Inflammatory macrophage treated with lipopolysaccharide for 1 hour (primary cell): ENCODE results near the gene TDO2.

Experiments
- DNase-seq, 2 donors: peaks; one replicate each; pipeline ENCODE4 v3.0.0-alpha.2; 2020 to 2022

TDO2 gene

DNA sequence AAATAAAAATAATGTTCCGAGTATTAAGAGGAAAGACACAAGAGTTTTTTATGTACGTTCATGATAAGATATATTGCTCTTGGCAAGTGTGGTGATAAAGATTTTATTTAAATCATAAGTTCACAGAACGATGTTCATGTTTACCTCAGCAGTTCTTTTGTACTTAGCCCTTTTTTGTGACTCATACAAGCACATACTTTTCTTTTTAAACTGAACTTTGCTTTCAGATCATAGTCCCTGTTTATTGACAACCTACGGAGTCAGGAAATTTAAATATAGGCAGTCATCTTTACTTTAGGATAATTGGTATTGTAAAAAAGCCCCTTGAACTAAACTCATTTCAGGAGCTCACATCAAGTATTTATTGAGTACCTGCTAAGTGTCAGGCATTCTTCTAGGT, 51.4 kb downstream of the TDO2 start:
- DNase-seq: no peak

DNA sequence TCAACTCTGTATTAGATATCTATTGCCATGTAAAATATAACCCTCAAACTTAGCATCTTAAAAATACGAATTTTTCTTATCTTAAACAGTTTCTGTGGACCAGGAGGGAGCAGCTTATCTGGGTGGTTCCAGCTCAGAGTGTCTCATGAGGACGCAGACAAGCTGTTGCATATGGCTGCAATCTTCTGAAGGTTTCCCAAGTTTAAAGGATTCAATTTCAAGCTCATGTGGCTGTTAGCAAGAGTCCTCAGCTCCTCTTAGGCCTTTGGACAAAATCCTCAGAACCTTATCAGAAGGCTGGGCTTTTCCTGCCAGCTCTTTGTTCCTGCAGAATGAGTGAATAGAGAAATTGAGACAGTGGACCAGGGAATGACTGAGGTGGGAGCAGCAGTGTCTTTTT, 53.0 kb downstream of the TDO2 start:
- no peak for DNase-seq

GRCh38 chr4:155959417-155959816, 55.9 kb downstream of the TDO2 start:
- no peak for DNase-seq

GRCh38 chr4:155960522-155960921, 57.0 kb downstream of the TDO2 start:
- no peak for DNase-seq

- no peak for DNase-seq
Measured at GRCh38 chr4:155961575-155961974, 58.1 kb downstream of the TDO2 start.

DNA sequence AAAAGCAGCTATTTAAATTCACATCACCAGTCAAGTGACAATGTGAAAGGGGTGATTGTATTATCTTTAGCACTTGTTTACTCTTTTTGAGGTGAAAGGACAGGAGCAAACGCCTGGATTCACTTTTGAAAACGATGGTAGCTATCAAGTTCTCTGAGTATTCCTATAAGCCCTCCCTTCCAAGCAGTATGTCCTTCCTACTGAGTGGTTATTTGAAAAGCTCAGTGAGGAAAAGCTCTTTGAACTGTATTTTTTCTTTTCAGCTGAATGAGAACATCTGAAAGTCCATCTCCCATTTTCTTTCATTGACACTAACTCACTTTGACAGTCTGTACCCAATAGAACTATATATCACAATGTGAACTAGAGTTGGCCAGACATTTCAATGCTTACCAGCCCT, 59.3 kb downstream of the TDO2 start:
- DNase-seq: no peak

GRCh38 chr4:155964016-155964891, 60.8 kb downstream of the TDO2 start:
- DNase-seq: no peak

- no peak for DNase-seq
Measured at GRCh38 chr4:155966171-155966570, 62.7 kb downstream of the TDO2 start.

DNA sequence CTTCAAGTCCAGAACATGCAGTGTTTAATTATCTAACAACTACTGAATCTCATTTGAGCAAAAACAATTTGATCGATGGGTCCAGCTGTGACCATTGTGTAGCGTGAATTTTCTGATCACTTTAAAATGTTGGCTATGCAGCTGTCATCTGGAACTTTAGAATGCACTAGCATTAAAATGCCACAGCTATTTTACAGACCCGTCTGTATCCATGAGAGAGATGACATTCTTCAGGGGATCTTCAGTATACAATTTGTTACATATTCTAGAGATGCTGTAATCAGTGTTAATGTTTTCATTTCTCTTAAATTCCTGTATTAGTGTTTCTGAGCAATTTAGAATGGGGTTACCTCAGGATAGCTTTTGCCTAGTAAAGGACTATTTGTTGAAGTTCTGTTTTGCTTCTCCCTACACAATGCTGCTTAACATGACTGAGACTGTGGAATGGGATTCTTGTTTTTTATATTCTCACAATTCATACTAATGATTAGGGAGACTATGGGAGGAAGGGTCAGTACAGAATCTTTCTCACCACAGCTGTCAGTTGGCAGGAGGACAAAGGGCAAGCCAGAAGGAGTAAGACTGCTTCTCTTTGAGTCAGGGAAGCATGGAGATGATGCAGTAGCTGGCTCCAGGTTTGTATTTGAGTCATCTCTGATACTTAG, 63.4 kb downstream of the TDO2 start:
- DNase-seq: no peak
